Measurements from ENCODE around the gene MIPOL1.

GRCh38 chr14:37185670-37186069 is 12.1 kb upstream of the MIPOL1 start:
- TF ChIP-seq POLR2AphosphoS5 (IDR thresholded peaks at IDR 0.05) (no peak), POLR2A (IDR thresholded peaks at IDR 0.05) (no peak), EP300 (IDR thresholded peaks at IDR 0.05; ENCODE audit: low read depth) (no peak)
- TF ChIP-seq, protein P1, sequence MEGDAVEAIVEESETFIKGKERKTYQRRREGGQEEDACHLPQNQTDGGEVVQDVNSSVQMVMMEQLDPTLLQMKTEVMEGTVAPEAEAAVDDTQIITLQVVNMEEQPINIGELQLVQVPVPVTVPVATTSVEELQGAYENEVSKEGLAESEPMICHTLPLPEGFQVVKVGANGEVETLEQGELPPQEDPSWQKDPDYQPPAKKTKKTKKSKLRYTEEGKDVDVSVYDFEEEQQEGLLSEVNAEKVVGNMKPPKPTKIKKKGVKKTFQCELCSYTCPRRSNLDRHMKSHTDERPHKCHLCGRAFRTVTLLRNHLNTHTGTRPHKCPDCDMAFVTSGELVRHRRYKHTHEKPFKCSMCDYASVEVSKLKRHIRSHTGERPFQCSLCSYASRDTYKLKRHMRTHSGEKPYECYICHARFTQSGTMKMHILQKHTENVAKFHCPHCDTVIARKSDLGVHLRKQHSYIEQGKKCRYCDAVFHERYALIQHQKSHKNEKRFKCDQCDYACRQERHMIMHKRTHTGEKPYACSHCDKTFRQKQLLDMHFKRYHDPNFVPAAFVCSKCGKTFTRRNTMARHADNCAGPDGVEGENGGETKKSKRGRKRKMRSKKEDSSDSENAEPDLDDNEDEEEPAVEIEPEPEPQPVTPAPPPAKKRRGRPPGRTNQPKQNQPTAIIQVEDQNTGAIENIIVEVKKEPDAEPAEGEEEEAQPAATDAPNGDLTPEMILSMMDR (IDR thresholded peaks at IDR 0.05) = no peak
